Inflammatory macrophage treated with lipopolysaccharide for 1 hour (primary cell): ENCODE data around the gene HSPB9.

Source experiments
- DNase-seq, 2 donors: peaks; one replicate each; pipeline ENCODE4 v3.0.0-alpha.2; 2020 to 2022

HSPB9 gene

DNA sequence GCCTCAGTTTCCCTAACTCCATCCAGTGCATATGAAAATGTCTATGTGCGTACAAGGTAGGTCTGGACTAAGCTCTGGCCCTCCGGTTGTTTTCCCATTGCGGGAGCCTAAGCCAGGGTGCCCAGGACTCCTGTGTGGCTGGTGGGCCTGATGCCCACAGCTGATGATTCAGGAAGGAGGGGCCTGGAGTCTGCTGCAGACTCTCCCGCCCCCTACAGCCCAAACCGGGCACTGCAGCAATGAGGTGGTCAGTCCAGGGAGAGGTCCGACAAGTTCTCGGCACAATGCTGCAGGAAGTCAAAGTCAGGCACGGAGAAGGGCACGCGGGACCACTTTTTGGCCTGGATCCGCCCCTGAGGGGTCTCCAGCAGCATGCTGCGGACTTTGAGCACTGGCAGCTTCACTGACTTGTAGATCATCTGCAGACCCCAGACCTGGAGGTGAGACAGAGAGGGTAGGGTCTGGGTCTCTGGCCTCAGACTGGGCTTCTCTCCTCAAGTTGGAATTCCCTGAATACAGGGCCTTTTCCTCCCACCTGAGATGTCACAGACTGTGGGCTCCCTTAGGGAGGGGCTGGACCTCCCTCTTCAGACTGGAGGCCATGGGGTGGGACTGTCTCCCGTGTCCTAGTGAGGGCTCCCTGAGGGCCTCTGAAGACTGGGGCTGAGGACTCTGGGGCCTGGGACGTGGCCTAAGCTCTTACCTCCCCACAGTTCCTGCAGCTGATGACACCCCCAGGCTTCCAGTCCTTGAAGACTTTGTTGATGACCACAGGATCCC lies 20.9 kb upstream of the HSPB9 start:
- peak; percentile 55 to 88 for DNase-seq

DNA sequence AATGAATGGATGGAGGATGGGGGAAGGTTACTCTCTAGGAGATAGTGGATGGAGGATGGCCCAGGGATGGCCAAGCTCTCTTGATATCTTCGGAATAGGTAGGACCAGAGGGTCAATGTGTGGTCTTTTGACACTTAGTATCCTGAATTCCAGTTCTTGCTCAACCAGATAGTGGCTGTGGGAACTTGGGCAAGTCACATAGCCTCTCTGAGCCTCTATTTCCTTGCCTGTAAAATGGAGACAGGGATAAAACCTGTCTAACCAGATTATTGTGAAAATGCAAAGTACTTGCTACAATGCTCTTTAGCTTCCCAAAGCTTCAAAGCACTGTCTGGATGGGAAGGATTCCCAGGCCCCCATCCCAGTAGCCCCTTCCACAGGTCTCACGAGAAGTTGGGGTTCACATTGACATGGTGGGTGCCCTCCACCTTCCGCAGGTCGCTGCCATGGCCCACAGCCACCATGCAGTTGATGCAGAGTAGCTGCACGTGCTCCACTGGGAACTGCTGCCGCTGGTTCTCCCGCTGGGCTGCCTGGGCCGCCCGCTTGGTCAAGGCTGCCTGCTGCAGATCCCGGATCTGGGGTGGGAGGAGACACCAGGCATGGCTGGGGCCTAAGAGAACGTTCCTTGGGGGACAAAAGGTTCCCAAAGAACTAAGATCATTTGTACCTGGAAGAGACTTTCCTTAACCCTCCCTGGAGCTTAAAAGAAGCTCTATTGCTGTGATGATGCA lies 19.2 kb upstream of the HSPB9 start:
- no peak for DNase-seq

GRCh38 chr17:42104264-42104663 lies 18.3 kb upstream of the HSPB9 start:
- no peak for DNase-seq

GRCh38 chr17:42106009-42106408 lies 16.6 kb upstream of the HSPB9 start:
- no peak for DNase-seq

DNA sequence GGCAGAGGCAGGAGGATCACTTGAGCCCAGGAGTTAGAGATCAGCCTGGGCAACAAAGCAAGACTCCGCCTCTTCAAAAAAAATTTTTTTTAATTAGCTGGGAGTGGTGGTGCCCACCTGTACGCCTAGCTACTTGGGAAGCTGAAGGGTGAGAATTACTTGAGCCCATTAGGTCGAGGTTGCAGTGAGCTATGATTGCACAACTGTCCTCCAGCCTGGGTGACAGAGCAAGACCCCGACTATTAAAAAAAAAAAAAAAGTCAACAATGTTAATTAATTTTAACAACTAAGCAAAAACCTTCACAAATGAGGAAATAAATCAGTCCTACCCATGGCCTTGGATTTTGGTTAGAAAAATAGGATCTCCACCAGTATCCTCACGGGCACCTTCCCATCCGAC lies 15.5 kb upstream of the HSPB9 start:
- DNase-seq: no peak

DNA sequence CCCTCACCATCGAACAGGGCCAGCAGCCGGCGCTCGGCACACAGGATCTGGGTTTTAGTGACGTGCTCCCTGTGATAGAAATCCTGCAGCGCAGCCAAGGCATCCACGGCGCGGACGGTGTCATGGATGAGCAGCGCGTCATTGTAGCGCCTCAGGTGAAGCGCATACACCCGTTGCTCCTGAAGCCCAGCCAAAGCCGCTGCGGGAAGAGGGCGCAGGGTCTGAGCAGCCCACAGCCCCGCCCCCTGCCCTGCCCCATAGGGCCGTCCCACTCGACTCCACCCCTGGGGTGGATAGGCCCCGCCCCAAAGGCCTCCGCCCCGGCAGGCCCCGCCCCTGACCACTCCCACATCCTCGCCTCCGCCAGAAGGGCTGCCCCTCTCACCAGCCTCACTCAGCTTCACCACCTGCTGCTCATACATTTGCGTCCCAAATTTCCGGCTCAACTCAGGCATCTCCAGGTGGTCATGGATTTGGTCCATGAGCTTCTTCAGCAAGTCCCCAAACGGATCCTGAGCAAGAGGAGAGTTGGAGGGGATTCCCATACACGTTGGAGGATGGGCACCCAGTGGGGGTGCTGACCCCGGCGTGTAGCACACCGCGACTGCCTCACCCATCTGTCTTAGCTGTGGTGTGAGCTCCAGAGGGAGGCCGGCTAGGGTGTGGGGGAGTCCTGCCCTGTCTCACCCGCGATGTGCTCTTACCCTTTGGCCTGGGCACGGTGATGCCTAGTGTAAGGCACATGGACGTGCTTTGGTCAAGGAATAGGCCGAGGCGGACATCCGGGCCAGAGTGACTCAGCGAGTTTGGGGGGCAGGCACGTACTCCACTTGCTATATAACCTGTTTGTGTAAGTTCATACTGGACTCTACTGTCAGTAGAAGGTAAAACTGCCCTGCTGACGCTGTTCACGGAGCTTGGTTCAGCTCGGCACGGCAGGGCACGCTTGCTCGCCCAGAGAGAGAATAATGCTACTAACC lies 14.7 kb upstream of the HSPB9 start:
- peak; percentile 73 to 93 for DNase-seq

DNA sequence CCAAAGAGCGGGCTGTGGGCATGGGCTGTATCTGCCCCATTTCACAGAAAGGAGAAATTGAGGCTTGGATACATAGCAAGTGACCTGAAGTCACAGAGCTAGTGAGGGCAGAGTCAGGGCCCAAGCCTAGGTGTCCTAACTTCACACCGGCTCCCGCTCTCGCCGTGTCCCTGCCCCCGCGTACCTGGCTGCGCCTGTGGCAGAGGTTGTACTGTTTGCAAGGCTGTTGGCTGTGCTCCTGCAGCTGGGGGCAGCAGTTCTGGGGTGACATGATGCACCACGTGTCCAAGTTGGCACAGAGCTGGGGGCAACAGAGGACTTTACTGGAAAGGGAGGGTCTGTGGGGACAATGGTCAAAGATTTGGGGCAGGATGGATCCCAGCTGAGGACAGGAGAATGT lies 13.5 kb upstream of the HSPB9 start:
- no peak for DNase-seq

- no peak for DNase-seq
These were observed 12.0 kb upstream of the HSPB9 start for GRCh38 chr17:42110301-42111264.

- DNase-seq: no peak
These were observed 11.4 kb upstream of the HSPB9 start for GRCh38 chr17:42111265-42111636.

DNA sequence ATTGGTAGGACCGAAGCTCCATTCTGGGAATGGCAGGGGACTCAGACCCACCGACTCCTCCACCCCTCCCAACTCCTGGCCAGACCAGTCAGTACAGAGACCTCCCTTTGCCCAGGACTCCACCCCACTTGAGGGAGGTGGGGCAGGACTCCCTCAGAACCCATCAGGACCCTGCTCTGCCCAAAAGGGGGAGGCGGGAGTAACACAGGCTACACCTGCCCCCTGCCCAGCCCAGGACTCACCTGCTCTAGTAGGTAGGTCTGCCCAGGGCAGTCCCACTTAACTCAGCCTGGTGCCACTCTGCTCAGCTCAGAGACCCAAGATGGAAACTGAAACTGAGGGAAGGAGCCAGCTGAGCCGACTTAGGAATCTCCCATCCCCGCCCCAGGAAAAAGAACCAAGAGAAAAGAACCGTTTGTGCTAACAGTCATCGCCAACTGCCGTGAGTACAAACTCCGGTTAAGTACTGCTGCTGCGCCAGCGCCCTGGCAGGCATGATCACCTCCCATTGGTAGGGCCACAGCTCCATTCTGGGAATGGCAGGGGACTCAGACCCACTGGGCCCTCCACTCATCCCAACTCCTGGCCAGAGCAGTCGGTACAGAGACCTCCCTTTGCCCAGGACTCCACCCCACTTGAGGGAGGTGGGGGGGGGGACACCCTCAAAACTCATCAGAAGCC lies 10.6 kb upstream of the HSPB9 start:
- peak; percentile 79 to 84 for DNase-seq

DNA sequence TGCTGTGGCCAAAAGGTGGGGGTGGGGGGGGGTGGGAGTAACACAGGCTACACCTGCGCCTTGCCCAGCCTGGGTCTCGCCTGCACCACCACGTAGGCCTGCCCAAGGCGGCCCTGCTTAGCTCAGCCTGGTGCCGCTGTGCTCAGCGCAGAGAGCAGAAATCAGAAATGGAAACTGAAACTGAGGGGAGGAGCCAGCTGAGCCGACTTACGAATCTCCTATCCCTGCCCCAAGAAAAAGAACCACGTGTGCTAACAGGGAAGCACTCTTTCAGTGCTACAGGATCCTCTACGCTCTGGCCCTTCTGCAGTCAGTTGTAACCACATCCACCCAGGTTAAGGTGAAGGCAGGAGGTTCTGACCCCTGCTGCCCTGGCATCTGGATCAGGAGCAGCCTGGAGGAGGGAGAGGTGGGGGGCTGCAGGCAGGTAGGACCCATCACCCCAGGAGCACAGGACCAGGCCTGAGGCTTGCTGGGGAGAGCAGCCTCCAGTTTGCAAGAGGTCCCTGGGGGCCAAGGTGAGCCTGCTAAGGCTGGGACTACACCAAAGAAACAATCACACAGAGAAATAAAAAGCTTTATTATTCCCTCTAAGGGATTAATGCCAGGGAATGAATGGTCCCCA lies 9.9 kb upstream of the HSPB9 start, which contains the start of gene DHX58:
Gene DHX58 (minus strand): TSS at position 163 of the 625 bp plus-strand sequence. CDS start 822 bp downstream, outside the sequence.
- peak; percentile 88 to 95 for DNase-seq

GRCh38 chr17:42113293-42114069 lies 9.1 kb upstream of the HSPB9 start:
- DNase-seq: no peak

- DNase-seq: no peak
These were observed 8.5 kb upstream of the HSPB9 start for GRCh38 chr17:42114118-42114517.

DNA sequence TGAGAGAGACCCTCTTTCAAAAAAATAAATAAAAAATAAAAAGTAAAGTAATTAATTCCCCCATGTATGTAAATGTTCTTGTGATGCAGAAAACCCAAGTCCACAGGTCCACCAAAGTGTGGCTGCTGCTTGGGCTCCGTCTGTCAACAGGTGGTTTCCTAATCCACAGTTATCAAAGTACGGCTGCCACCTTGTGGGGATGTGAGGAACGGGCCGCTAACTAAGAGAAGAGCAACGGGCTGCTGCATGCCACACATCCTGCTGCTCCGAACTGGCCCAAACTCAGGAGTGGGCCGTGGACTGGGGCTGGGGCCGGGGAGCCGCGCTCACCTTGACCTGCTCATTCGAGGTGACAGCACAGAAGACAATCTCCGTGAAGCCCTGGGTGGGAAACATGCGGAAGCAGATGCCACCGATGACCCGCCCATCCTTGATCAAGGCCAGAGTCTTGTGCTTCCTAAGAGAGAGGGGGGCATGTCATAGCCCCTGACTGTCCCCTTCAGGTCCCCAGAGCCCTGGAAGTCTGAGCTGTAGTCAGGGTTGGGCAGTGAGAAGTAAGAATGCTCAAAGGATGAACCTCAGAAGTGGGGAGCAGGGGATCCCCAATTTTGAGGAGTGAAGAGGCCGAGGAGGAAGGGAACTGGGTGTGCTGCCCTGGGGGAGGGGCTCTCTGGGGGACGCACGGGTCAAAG lies 5.8 kb upstream of the HSPB9 start:
- peak; percentile 67 to 94 for DNase-seq

DNA sequence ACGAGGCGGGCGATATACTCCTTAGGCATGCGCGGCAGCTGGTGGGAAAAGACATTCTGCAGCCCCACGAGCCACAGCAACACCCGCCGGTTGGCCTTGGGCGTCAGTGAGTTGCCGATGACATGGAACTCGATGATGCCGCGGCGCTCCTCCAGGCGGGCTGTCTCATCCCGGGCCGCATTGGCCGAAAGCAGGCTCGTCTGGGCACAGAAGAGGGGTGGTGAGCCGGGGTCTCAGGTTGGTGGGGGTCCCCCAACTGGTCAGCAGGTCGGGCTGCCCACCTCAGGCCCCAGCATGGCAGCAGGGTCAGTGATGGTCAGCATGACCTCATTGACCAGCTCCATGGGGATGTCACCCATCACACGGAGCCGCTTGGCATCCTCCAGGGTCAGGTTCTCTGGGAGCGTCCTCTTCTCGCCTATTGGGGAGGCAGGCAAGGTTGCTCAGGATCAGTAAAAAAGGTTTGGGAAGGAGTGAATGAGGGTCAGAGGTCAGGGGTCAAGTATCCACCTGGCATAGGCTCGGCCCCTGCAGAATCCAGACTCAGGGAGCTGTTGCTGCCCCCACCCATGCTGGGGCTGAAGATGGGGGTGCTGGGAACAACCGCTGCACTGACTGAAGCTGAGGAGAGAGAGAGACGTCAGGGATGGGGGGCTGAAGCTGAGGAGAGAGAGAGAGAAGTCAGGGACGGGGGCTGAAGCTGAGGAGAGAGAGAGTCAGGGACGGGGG lies 5.0 kb upstream of the HSPB9 start:
- no peak for DNase-seq

GRCh38 chr17:42118126-42118510 lies 4.5 kb upstream of the HSPB9 start:
- no peak for DNase-seq

- no peak for DNase-seq
These were observed 4.1 kb upstream of the HSPB9 start for GRCh38 chr17:42118545-42118944.

GRCh38 chr17:42119301-42119700 lies 3.3 kb upstream of the HSPB9 start:
- DNase-seq: no peak
